ENCODE results near the gene ABLIM1.

- TF ChIP-seq EP300 (IDR thresholded peaks at IDR 0.05) (no peak), CTCF (IDR thresholded peaks at IDR 0.05) (no peak)
Observed at GRCh38 chr10:114642729-114643128, 15.3 kb downstream of the ABLIM1 start.
